ENCODE data around the gene RCL1. TPM values are rescaled to one million over a fixed set of nuclear protein-coding genes. Genes with fewer than 3 reads are reported as not detected.

Gene RCL1
- total RNA-seq, 1 experiment from 2014 or later = 24.9 TPM

GRCh38 chr9:4833781-4834560 is 41.2 kb downstream of the RCL1 start:
- Histone ChIP-seq H3K9ac (ENCODE audit: low read length) (no peak overlapping the region), H3K27me3 (ENCODE audit: low read length) (no peaks in the 10 kb centered on the region), H3K4me1 (ENCODE audit: low read length) (no peaks in the 10 kb centered on the region), H2AFZ (ENCODE audit: low read length) (no peak overlapping the region), H4K20me1 (ENCODE audit: insufficient read depth, low read depth, low read length) (no peaks in the 10 kb centered on the region), H3K79me2 (ENCODE audit: low read length) (peaks cover 91% of the 10 kb centered on the region), H3K4me3 (ENCODE audit: low read length) (no peak overlapping the region), H3K9me2 (replicated peaks; ENCODE audit: insufficient read depth, low read length) (no peaks in the 10 kb centered on the region), H3K36me3 (ENCODE audit: insufficient read depth, low read length) (peaks cover 27% of the 10 kb centered on the region; the same call in 1 of the 2 replicates), H3K9me3 (ENCODE audit: low read length) (no peaks in the 10 kb centered on the region), H3K27ac (ENCODE audit: low read length) (no peak overlapping the region), H3K4me2 (ENCODE audit: low read depth, low read length, poor library complexity, severe bottlenecking) (no peak overlapping the region)
- DNase-seq = no peak

GRCh38 chr9:4836676-4837075 is 43.9 kb downstream of the RCL1 start:
- H4K20me1 ChIP-seq (ENCODE audit: insufficient read depth, low read depth, low read length) = no peaks in the 10 kb centered on the region
- H3K4me3 ChIP-seq (ENCODE audit: low read length) = no peak overlapping the region
- peaks cover 83% of the 10 kb centered on the region for H3K79me2 ChIP-seq (ENCODE audit: low read length)
- H2AFZ ChIP-seq (ENCODE audit: low read length) = no peak overlapping the region
- no peak overlapping the region for H3K4me2 ChIP-seq (ENCODE audit: low read depth, low read length, poor library complexity, severe bottlenecking)
- no peaks in the 10 kb centered on the region for H3K4me1 ChIP-seq (ENCODE audit: low read length)
- H3K27ac ChIP-seq (ENCODE audit: low read length) = no peak overlapping the region
- no peaks in the 10 kb centered on the region for H3K9me2 ChIP-seq (replicated peaks; ENCODE audit: insufficient read depth, low read length)
- H3K9me3 ChIP-seq (ENCODE audit: low read length) = no peaks in the 10 kb centered on the region
- H3K27me3 ChIP-seq (ENCODE audit: low read length) = no peaks in the 10 kb centered on the region
- no peak for DNase-seq
- no peak overlapping the region for H3K9ac ChIP-seq (ENCODE audit: low read length)
- H3K36me3 ChIP-seq (ENCODE audit: insufficient read depth, low read length) = peaks cover 28% of the 10 kb centered on the region; the same call in 1 of the 2 replicates

GRCh38 chr9:4837261-4838188 is 44.8 kb downstream of the RCL1 start:
- no peak overlapping the region for H3K27ac ChIP-seq (ENCODE audit: low read length)
- no peak overlapping the region for H3K9ac ChIP-seq (ENCODE audit: low read length)

GRCh38 chr9:4838189-4838546 is 45.4 kb downstream of the RCL1 start:
- no peak overlapping the region for H3K27ac ChIP-seq (ENCODE audit: low read length)
- H3K27me3 ChIP-seq (ENCODE audit: low read length) = no peaks in the 10 kb centered on the region
- H3K9me2 ChIP-seq (replicated peaks; ENCODE audit: insufficient read depth, low read length) = no peaks in the 10 kb centered on the region
- H2AFZ ChIP-seq (ENCODE audit: low read length) = no peak overlapping the region
- H3K9ac ChIP-seq (ENCODE audit: low read length) = no peak overlapping the region
- H3K4me1 ChIP-seq (ENCODE audit: low read length) = no peaks in the 10 kb centered on the region
- no peak overlapping the region for H3K4me2 ChIP-seq (ENCODE audit: low read depth, low read length, poor library complexity, severe bottlenecking)
- no peaks in the 10 kb centered on the region for H4K20me1 ChIP-seq (ENCODE audit: insufficient read depth, low read depth, low read length)
- H3K9me3 ChIP-seq (ENCODE audit: low read length) = no peaks in the 10 kb centered on the region
- H3K36me3 ChIP-seq (ENCODE audit: insufficient read depth, low read length) = peaks cover 31% of the 10 kb centered on the region; the same call in 1 of the 2 replicates
- DNase-seq = no peak
- peaks cover 73% of the 10 kb centered on the region for H3K79me2 ChIP-seq (ENCODE audit: low read length)
- H3K4me3 ChIP-seq (ENCODE audit: low read length) = no peak overlapping the region

More at GRCh38 chr9:4837261-4838188, 44.8 kb downstream of the RCL1 start:
- no peaks in the 10 kb centered on the region for H4K20me1 ChIP-seq (ENCODE audit: insufficient read depth, low read depth, low read length)
- no peaks in the 10 kb centered on the region for H3K9me3 ChIP-seq (ENCODE audit: low read length)
- no peak overlapping the region for H3K4me3 ChIP-seq (ENCODE audit: low read length)
- no peak overlapping the region for H3K4me2 ChIP-seq (ENCODE audit: low read depth, low read length, poor library complexity, severe bottlenecking)
- no peak for DNase-seq
- H3K27me3 ChIP-seq (ENCODE audit: low read length) = no peaks in the 10 kb centered on the region
- H3K4me1 ChIP-seq (ENCODE audit: low read length) = no peaks in the 10 kb centered on the region
- H3K9me2 ChIP-seq (replicated peaks; ENCODE audit: insufficient read depth, low read length) = no peaks in the 10 kb centered on the region
- peaks cover 33% of the 10 kb centered on the region; the same call in 1 of the 2 replicates for H3K36me3 ChIP-seq (ENCODE audit: insufficient read depth, low read length)
- no peak overlapping the region for H2AFZ ChIP-seq (ENCODE audit: low read length)
- H3K79me2 ChIP-seq (ENCODE audit: low read length) = peaks cover 77% of the 10 kb centered on the region

- H3K4me2 ChIP-seq (ENCODE audit: low read depth, low read length, poor library complexity, severe bottlenecking) = no peak overlapping the region
- H2AFZ ChIP-seq (ENCODE audit: low read length) = no peak overlapping the region
- H3K27ac ChIP-seq (ENCODE audit: low read length) = no peak overlapping the region
- H3K27me3 ChIP-seq (ENCODE audit: low read length) = no peaks in the 10 kb centered on the region
- H4K20me1 ChIP-seq (ENCODE audit: insufficient read depth, low read depth, low read length) = no peaks in the 10 kb centered on the region
- no peaks in the 10 kb centered on the region for H3K9me3 ChIP-seq (ENCODE audit: low read length)
- no peak overlapping the region for H3K4me3 ChIP-seq (ENCODE audit: low read length)
- H3K9ac ChIP-seq (ENCODE audit: low read length) = no peak overlapping the region
- DNase-seq = no peak
- H3K4me1 ChIP-seq (ENCODE audit: low read length) = no peaks in the 10 kb centered on the region
- peaks cover 24% of the 10 kb centered on the region; the same call in 1 of the 2 replicates for H3K36me3 ChIP-seq (ENCODE audit: insufficient read depth, low read length)
- peaks cover 60% of the 10 kb centered on the region for H3K79me2 ChIP-seq (ENCODE audit: low read length)
- no peaks in the 10 kb centered on the region for H3K9me2 ChIP-seq (replicated peaks; ENCODE audit: insufficient read depth, low read length)
Observed at GRCh38 chr9:4839470-4839912, 46.7 kb downstream of the RCL1 start.

- no peaks in the 10 kb centered on the region for H3K27me3 ChIP-seq (ENCODE audit: low read length)
- no peaks in the 10 kb centered on the region for H4K20me1 ChIP-seq (ENCODE audit: insufficient read depth, low read depth, low read length)
- no peak for DNase-seq
- H3K4me2 ChIP-seq (ENCODE audit: low read depth, low read length, poor library complexity, severe bottlenecking) = no peak overlapping the region
- H3K36me3 ChIP-seq (ENCODE audit: insufficient read depth, low read length) = peaks cover 24% of the 10 kb centered on the region; the same call in 1 of the 2 replicates
- H2AFZ ChIP-seq (ENCODE audit: low read length) = no peak overlapping the region
- no peaks in the 10 kb centered on the region for H3K9me2 ChIP-seq (replicated peaks; ENCODE audit: insufficient read depth, low read length)
- no peak overlapping the region for H3K4me3 ChIP-seq (ENCODE audit: low read length)
- peaks cover 55% of the 10 kb centered on the region for H3K79me2 ChIP-seq (ENCODE audit: low read length)
- H3K9me3 ChIP-seq (ENCODE audit: low read length) = no peaks in the 10 kb centered on the region
- H3K9ac ChIP-seq (ENCODE audit: low read length) = no peak overlapping the region
- no peak overlapping the region for H3K27ac ChIP-seq (ENCODE audit: low read length)
- no peaks in the 10 kb centered on the region for H3K4me1 ChIP-seq (ENCODE audit: low read length)
Observed at GRCh38 chr9:4840018-4840417, 47.3 kb downstream of the RCL1 start.

- Histone ChIP-seq H3K4me2 (ENCODE audit: low read depth, low read length, poor library complexity, severe bottlenecking) (no peak overlapping the region), H3K79me2 (ENCODE audit: low read length) (peaks cover 36% of the 10 kb centered on the region), H3K4me3 (ENCODE audit: low read length) (no peak overlapping the region), H3K9me3 (ENCODE audit: low read length) (no peaks in the 10 kb centered on the region), H3K4me1 (ENCODE audit: low read length) (no peaks in the 10 kb centered on the region), H3K27me3 (ENCODE audit: low read length) (no peaks in the 10 kb centered on the region), H3K9ac (ENCODE audit: low read length) (no peak overlapping the region), H3K9me2 (replicated peaks; ENCODE audit: insufficient read depth, low read length) (no peaks in the 10 kb centered on the region), H3K27ac (ENCODE audit: low read length) (no peak overlapping the region), H4K20me1 (ENCODE audit: insufficient read depth, low read depth, low read length) (no peaks in the 10 kb centered on the region), H3K36me3 (ENCODE audit: insufficient read depth, low read length) (peaks cover 25% of the 10 kb centered on the region), H2AFZ (ENCODE audit: low read length) (no peak overlapping the region)
- DNase-seq = no peak
Observed at GRCh38 chr9:4842213-4842612, 49.5 kb downstream of the RCL1 start.

GRCh38 chr9:4842734-4843133 is 50.0 kb downstream of the RCL1 start:
- Histone ChIP-seq H3K9ac (ENCODE audit: low read length) (no peak overlapping the region), H2AFZ (ENCODE audit: low read length) (no peak overlapping the region), H3K36me3 (ENCODE audit: insufficient read depth, low read length) (peaks cover 26% of the 10 kb centered on the region), H3K4me1 (ENCODE audit: low read length) (no peaks in the 10 kb centered on the region), H3K4me3 (ENCODE audit: low read length) (no peak overlapping the region), H3K27me3 (ENCODE audit: low read length) (no peaks in the 10 kb centered on the region), H3K27ac (ENCODE audit: low read length) (no peak overlapping the region), H3K4me2 (ENCODE audit: low read depth, low read length, poor library complexity, severe bottlenecking) (no peak overlapping the region), H3K79me2 (ENCODE audit: low read length) (peaks cover 33% of the 10 kb centered on the region), H3K9me2 (replicated peaks; ENCODE audit: insufficient read depth, low read length) (no peaks in the 10 kb centered on the region), H3K9me3 (ENCODE audit: low read length) (no peaks in the 10 kb centered on the region), H4K20me1 (ENCODE audit: insufficient read depth, low read depth, low read length) (no peaks in the 10 kb centered on the region)
- DNase-seq = no peak
